Activated CD4-positive, alpha-beta T cell treated with anti-CD3 and anti-CD28 coated beads for 48 hours (primary cell): ENCODE data around the gene CT45A9.
"Not testable (repeated sequence)": the region's sequence is repeated elsewhere in the genome, so short reads cannot be mapped to it uniquely, and the experiment has no call there.

Experiments
- DNase-seq: peaks from one replicate; pipeline ENCODE4 v3.0.0-alpha.2; 2020

Gene CT45A9, protein sequence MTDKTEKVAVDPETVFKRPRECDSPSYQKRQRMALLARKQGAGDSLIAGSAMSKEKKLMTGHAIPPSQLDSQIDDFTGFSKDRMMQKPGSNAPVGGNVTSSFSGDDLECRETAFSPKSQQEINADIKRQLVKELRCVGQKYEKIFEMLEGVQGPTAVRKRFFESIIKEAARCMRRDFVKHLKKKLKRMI

DNA sequence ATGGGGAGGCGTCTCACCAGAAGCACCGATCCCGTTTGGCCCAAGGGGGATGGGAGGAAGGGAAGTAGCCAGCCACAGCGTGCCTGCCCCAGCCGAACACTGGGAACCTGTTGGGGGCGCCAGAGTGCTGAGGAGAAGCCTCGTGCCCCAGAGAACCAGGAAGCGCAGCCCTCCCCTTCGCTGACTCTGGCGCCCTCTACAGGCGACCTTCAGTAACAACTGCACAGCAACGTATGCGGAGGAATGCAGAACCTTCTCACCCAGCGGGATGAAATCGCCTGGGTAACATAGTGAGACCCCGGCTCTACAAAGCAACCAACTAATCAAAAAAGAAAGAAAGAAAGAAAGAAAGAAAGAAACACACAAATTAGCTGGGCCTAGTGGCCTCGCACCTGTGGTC lies at the start of gene CT45A9:
CT45A9 (minus strand) TSS at position 101 of the 400 bp plus-strand sequence. CDS start 3,751 bp downstream, outside the sequence.
- not testable (repeated sequence) for DNase-seq

DNA sequence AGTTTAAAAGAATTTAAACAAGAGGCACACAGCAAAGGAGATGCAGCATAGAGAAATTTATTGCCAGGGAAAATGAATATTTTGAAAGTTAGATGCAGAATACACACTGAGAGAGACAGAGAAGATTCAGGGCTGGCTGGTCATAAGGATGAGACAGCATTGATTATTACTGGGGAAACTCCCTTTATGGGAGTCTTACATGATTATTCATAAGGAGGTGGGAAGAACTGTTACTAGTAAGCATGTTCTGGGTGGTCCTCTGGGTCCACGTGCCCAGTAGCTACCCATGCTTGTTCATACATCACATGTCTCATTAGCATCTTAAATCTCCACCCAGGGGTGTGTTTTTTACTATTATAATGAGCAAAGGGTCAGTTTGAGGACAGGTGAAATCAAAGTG lies 48.9 kb upstream of the CT45A9 start:
- DNase-seq: not testable (repeated sequence)

GRCh38 chrX:135914404-135914803 lies 42.8 kb upstream of the CT45A9 start:
- no peak for DNase-seq

- DNase-seq: no peak
Observed at GRCh38 chrX:135910251-135910650, 38.6 kb upstream of the CT45A9 start.

DNA sequence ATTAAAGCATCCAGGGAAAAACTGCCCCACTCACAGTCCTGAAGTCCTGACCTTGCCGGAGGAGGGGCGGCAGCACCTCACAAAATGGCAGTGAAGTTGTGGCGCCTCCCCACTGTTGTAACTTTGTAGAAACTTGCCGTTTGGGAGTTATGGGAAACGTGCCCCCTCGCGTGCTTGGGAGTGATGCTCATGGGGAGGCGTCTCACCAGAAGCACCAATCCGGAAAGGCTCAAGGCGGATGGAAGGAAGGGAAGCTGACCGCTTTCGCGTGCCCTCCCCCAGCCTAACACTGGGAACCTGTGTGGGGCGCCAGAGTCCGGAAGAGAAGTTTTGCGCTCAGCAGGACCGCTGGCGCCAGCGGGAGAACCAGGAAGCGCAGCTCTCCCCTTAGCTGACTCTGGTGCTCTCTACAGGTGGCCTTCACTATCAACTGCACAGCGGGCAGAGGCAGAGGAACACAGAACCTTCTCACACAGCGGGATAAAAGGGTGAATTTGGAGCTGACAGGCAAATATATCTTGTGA lies 21.7 kb upstream of the CT45A9 start, which contains the start of the genes CT45A10 and SAGE1:
CT45A10 (minus strand) TSS at position 151 of the 524 bp plus-strand sequence. CDS start 8,100 bp downstream, outside the sequence.
SAGE1 (plus strand) TSS at position 423 of the 524 bp plus-strand sequence. CDS start 2,527 bp downstream, outside the sequence.
- DNase-seq: no peak

DNA sequence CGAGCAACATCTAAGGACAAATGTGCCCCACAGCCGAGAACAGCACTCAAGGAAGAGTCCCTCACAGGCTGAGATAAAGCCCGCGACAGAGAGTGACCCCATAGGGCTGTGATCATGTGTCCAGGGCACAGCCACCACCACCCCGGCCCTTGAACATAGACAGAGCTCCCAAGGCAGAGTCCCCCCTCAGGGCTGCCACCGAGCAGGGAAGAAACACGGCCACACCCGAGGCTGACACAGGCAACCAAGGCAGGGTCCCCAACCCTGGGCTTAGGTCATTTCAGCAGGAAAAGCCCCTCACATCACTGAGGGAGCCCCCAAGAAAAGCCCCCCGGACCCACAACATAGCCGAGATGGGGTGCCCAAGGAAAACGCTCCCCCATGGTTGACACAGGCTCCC lies 21.2 kb upstream of the CT45A9 start:
- no peak for DNase-seq

GRCh38 chrX:135890087-135890585 lies 18.5 kb upstream of the CT45A9 start:
- no peak for DNase-seq

GRCh38 chrX:135888976-135889375 lies 17.4 kb upstream of the CT45A9 start:
- peak; percentile 70 for DNase-seq

DNA sequence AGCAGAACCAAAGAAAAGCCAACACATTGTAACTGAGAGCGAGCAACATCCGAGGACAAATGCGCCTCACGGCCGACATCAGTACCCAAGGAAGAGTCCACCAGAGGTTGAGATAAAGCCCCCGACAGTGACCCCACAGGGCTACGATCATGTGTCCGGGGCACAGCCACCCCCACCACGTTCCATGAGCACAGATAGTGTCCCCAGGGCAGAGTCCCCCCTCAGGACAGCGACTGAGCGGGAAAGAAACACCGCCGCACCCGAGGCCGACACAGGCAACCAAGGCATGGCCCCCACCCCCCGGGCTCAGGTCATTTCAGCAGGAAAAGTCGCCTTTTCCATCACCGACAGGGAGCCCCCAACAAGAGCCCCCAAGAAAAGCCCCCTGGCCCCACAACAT lies 16.6 kb upstream of the CT45A9 start:
- DNase-seq: not testable (repeated sequence)

- not testable (repeated sequence) for DNase-seq
Observed at GRCh38 chrX:135882741-135883140, 11.1 kb upstream of the CT45A9 start.

- DNase-seq: not testable (repeated sequence)
Observed at GRCh38 chrX:135854438-135854837, 17.2 kb downstream of the CT45A9 start, which contains the start of gene CT45A8. CT45A8 (minus strand) TSS chrX:135854538; CDS start chrX:135850783, 3,755 bp downstream.

DNA sequence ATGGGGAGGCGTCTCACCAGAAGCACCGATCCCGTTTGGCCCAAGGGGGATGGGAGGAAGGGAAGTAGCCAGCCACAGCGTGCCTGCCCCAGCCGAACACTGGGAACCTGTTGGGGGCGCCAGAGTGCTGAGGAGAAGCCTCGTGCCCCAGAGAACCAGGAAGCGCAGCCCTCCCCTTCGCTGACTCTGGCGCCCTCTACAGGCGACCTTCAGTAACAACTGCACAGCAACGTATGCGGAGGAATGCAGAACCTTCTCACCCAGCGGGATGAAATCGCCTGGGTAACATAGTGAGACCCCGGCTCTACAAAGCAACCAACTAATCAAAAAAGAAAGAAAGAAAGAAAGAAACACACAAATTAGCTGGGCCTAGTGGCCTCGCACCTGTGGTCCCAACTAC lies 34.4 kb downstream of the CT45A9 start, which contains the start of gene CT45A7:
CT45A7 (minus strand) TSS at position 101 of the 400 bp plus-strand sequence. CDS start 3,747 bp downstream, outside the sequence.
- DNase-seq: not testable (repeated sequence)

- not testable (repeated sequence) for DNase-seq
Observed at GRCh38 chrX:135819912-135820311, 51.7 kb downstream of the CT45A9 start, which contains the start of gene CT45A2. CT45A2 (minus strand) TSS chrX:135820012; CDS start chrX:135816265, 3,747 bp downstream.
